Neuronal stem cell (in vitro differentiated cells): ENCODE results near the gene RNF212.
A peak's percentile ranks its signal among the peaks of the same experiment; 100 is the strongest.

Source experiments
- DNase-seq: peaks from one replicate; pipeline ENCODE4 v3.0.0-alpha.2; 2013; ENCODE audit warnings: low spot score
- H2AFZ ChIP-seq: one replicate; pipeline ENCODE4 v1.6.1; 2013; ENCODE audit warnings: mild to moderate bottlenecking, low read length, inconsistent platforms
- H2AK5ac ChIP-seq: 2 replicates; pipeline ENCODE4 v1.6.1; 2013; ENCODE audit warnings: low read depth, mild to moderate bottlenecking, inconsistent platforms, low read length, moderate library complexity, mixed read lengths
- H2BK120ac ChIP-seq: 2 replicates; pipeline ENCODE4 v1.6.1; 2013; ENCODE audit warnings: low read depth, mild to moderate bottlenecking, inconsistent platforms, low read length, moderate library complexity, mixed read lengths
- H2BK12ac ChIP-seq: one replicate; pipeline ENCODE4 v1.6.1; 2013; ENCODE audit warnings: low read length, inconsistent platforms
- H2BK15ac ChIP-seq: 2 replicates; pipeline ENCODE4 v1.6.1; 2013; ENCODE audit warnings: mild to moderate bottlenecking, low read length, inconsistent platforms, mixed read lengths
- H2BK5ac ChIP-seq: one replicate; pipeline ENCODE4 v1.6.1; 2013; ENCODE audit warnings: inconsistent platforms, mild to moderate bottlenecking, low read length, moderate library complexity
- H3K14ac ChIP-seq: one replicate; pipeline ENCODE4 v1.6.1; 2013; ENCODE audit warnings: low read length, inconsistent platforms
- H3K18ac ChIP-seq: 2 replicates; pipeline ENCODE4 v1.6.1; 2013; ENCODE audit warnings: low read length, inconsistent platforms
- H3K23ac ChIP-seq: 2 replicates; pipeline ENCODE4 v1.6.1; 2013; ENCODE audit warnings: low read depth, mild to moderate bottlenecking, mixed read lengths, low read length, inconsistent platforms; ENCODE audit not compliant: poor library complexity
- H3K27ac ChIP-seq: replicated peaks from 3 replicates; pipeline ENCODE4 v1.5.1; 2013; ENCODE audit warnings: low read length, inconsistent platforms
- H3K27me3 ChIP-seq, 3 experiments: 2 replicates each; pipeline ENCODE4 v1.6.1; 2013; ENCODE audit warnings: low read length in 3 of 3, mild to moderate bottlenecking in 2 of 3, inconsistent platforms in 1 of 3, low read depth in 1 of 3, mixed read lengths in 1 of 3, moderate library complexity in 1 of 3; ENCODE audit not compliant: control insufficient read depth in 3 of 3, insufficient read depth in 3 of 3
- H3K36me3 ChIP-seq, 2 donors: replicated peaks in 1 of 2; 2 replicates each; pipeline ENCODE4 v1.6.1; 2013; ENCODE audit warnings: low read length in 2 of 2; ENCODE audit not compliant: control insufficient read depth in 2 of 2, insufficient read depth in 2 of 2
- H3K4ac ChIP-seq: 2 replicates; pipeline ENCODE4 v1.6.1; 2013; ENCODE audit warnings: inconsistent platforms, mild to moderate bottlenecking, low read length, moderate library complexity
- H3K4me1 ChIP-seq, 2 donors: 1 replicate in 1 of 2; 2 replicates in 1 of 2; pipeline ENCODE4 v1.6.1; 2013; ENCODE audit warnings: low read length in 2 of 2, low read depth in 1 of 2; ENCODE audit not compliant: control insufficient read depth in 2 of 2, insufficient read depth in 1 of 2
- H3K4me2 ChIP-seq: one replicate; pipeline ENCODE4 v1.6.1; 2013; ENCODE audit warnings: mild to moderate bottlenecking, low read length, inconsistent platforms; ENCODE audit not compliant: insufficient read depth, poor library complexity, severe bottlenecking
- H3K4me3 ChIP-seq, 2 donors: 2 replicates each; pipeline ENCODE4 v1.5.1; 2013; ENCODE audit warnings: low read length in 2 of 2, mild to moderate bottlenecking in 2 of 2, inconsistent platforms in 1 of 2, moderate library complexity in 1 of 2
- H3K79me1 ChIP-seq: one replicate; pipeline ENCODE4 v1.6.1; 2013; ENCODE audit warnings: low read depth, mild to moderate bottlenecking, inconsistent platforms, low read length, moderate library complexity
- H3K9ac ChIP-seq: one replicate; pipeline ENCODE4 v1.6.1; 2013; ENCODE audit warnings: mild to moderate bottlenecking, low read depth, low read length, inconsistent platforms; ENCODE audit not compliant: poor library complexity
- H3K9me3 ChIP-seq, 2 donors: replicated peaks in 1 of 2; 2 replicates each; pipeline versions ENCODE3 to v1.6.1; 2013; ENCODE audit warnings: low read length in 2 of 2, mild to moderate bottlenecking in 2 of 2, inconsistent platforms in 1 of 2, low read depth in 1 of 2, mixed read lengths in 1 of 2, moderate library complexity in 1 of 2; ENCODE audit not compliant: control insufficient read depth in 2 of 2, insufficient read depth in 1 of 2
- H4K8ac ChIP-seq: one replicate; pipeline ENCODE4 v1.6.1; 2013; ENCODE audit warnings: low read depth, mild to moderate bottlenecking, inconsistent platforms, low read length, moderate library complexity
- H4K91ac ChIP-seq: one replicate; pipeline ENCODE4 v1.6.1; 2013; ENCODE audit warnings: low read length, low read depth, mild to moderate bottlenecking, inconsistent platforms; ENCODE audit not compliant: poor library complexity
- WGBS, 2 donors: extraction: QIAGEN DNeasy Blood & Tissue Kit; methylation state at CpG; one replicate each; pipeline ENCODE4 v1.1.7; 2013; ENCODE audit warnings: missing lambda C conversion rate in 2 of 2, mixed read lengths in 1 of 2; ENCODE audit not compliant: insufficient read length in 2 of 2, insufficient replicate concordance in 1 of 2; ENCODE audit errors: extremely low coverage in 2 of 2; 5-methylcytosine and 5-hydroxymethylcytosine counted together

Gene RNF212

DNA sequence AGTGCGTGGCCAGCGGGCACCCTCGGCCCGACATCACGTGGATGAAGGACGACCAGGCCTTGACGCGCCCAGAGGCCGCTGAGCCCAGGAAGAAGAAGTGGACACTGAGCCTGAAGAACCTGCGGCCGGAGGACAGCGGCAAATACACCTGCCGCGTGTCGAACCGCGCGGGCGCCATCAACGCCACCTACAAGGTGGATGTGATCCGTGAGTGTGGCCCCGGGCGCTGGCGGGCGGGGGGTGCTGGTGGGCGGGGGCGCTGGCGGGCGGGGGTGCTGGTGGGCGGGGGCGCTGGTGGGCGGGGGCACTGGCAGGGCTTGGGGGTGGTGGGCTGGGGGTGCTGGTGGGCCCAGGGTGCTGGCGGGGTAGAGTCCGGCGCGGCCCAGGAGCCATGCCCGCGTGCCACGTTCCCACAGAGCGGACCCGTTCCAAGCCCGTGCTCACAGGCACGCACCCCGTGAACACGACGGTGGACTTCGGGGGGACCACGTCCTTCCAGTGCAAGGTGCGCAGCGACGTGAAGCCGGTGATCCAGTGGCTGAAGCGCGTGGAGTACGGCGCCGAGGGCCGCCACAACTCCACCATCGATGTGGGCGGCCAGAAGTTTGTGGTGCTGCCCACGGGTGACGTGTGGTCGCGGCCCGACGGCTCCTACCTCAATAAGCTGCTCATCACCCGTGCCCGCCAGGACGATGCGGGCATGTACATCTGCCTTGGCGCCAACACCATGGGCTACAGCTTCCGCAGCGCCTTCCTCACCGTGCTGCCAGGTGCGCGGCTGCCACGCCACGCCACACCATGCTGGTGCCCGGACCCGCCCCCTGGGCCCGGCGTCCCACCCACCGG, 89.2 kb downstream of the RNF212 start:
- Histone ChIP-seq H3K36me3 (peaks cover 23 to 33% of the 10 kb centered on the region in 2 donors), H2BK15ac (no peak overlapping the region), H3K14ac (no peak overlapping the region), H3K79me1 (peaks cover 19% of the 10 kb centered on the region), H3K27me3 (no peaks in the 10 kb centered on the region), H2BK5ac (no peak overlapping the region), H3K4me2 (no peak overlapping the region), H3K18ac (no peak overlapping the region), H4K8ac (no peak overlapping the region), H2BK120ac (no peak overlapping the region), H3K9me3 (peaks cover 0 to 11% of the 10 kb centered on the region in 2 donors), H2AFZ (no peak overlapping the region), H3K4ac (no peak overlapping the region), H2BK12ac (no peak overlapping the region), H2AK5ac (no peak overlapping the region), H3K4me1 (peaks cover 12 to 39% of the 10 kb centered on the region in 2 donors), H3K4me3 (no peak overlapping the region), H3K23ac (peak overlapping the region; percentile 91), H3K9ac (no peak overlapping the region), H4K91ac (no peak overlapping the region), H3K27ac (no peak overlapping the region)
- WGBS, 2 donors = no CpG with 5 or more reads among the region's 83 CpGs
- no peak for DNase-seq

GRCh38 chr4:1023075-1023640, 90.2 kb downstream of the RNF212 start:
- Histone ChIP-seq H2BK15ac (no peak overlapping the region), H3K18ac (no peak overlapping the region), H4K91ac (no peak overlapping the region), H3K23ac (no peak overlapping the region), H3K4ac (no peak overlapping the region), H3K14ac (no peak overlapping the region), H3K79me1 (peaks cover 27% of the 10 kb centered on the region), H2BK120ac (no peak overlapping the region), H2BK12ac (no peak overlapping the region), H4K8ac (no peak overlapping the region), H3K4me1 (peaks cover 16 to 42% of the 10 kb centered on the region in 2 donors), H2AK5ac (no peak overlapping the region), H2BK5ac (no peak overlapping the region), H3K27ac (no peak overlapping the region), H3K9me3 (peaks cover 0 to 11% of the 10 kb centered on the region in 2 donors), H2AFZ (no peak overlapping the region), H3K27me3 (no peaks in the 10 kb centered on the region), H3K4me2 (no peak overlapping the region), H3K4me3 (no peak overlapping the region), H3K36me3 (peaks cover 23 to 33% of the 10 kb centered on the region in 2 donors), H3K9ac (no peak overlapping the region)
- WGBS, 2 donors = no CpG with 5 or more reads among the region's 20 CpGs
- no peak for DNase-seq

DNA sequence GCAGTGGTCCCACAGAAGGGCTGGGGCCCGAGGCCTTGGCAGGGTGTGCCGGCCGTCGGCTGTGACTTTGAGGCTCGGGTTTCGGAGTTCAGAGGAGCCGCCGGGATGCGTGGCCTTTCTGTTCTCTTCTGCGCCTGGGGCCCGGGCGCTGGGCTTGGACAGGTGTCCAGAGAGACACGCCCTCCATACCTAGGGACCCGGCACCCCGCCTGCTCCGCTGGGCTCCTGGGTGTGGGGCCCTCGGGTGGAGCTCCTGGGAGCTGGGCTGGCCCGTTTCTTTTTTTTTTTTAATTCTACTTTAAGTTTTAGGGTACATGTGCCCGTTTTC, 90.7 kb downstream of the RNF212 start:
- peaks cover 0 to 11% of the 10 kb centered on the region in 2 donors for H3K9me3 ChIP-seq
- peaks cover 31% of the 10 kb centered on the region for H3K79me1 ChIP-seq
- no peak overlapping the region for H3K4me2 ChIP-seq
- no peak overlapping the region for H3K4ac ChIP-seq
- DNase-seq = no peak
- no peak overlapping the region for H3K9ac ChIP-seq
- H3K27ac ChIP-seq = no peak overlapping the region
- no peak overlapping the region for H2AK5ac ChIP-seq
- no peak overlapping the region for H2BK15ac ChIP-seq
- no peak overlapping the region for H2BK120ac ChIP-seq
- H3K4me1 ChIP-seq = peaks cover 21 to 42% of the 10 kb centered on the region in 2 donors
- H2BK5ac ChIP-seq = no peak overlapping the region
- no peaks in the 10 kb centered on the region for H3K27me3 ChIP-seq
- H3K4me3 ChIP-seq = no peak overlapping the region
- no CpG with 5 or more reads among the region's 19 CpGs for WGBS, 2 donors
- H2BK12ac ChIP-seq = no peak overlapping the region
- peaks cover 23 to 33% of the 10 kb centered on the region in 2 donors for H3K36me3 ChIP-seq
- no peak overlapping the region for H4K91ac ChIP-seq
- H3K14ac ChIP-seq = no peak overlapping the region
- no peak overlapping the region for H3K23ac ChIP-seq
- H4K8ac ChIP-seq = no peak overlapping the region
- no peak overlapping the region for H3K18ac ChIP-seq
- no peak overlapping the region for H2AFZ ChIP-seq

DNA sequence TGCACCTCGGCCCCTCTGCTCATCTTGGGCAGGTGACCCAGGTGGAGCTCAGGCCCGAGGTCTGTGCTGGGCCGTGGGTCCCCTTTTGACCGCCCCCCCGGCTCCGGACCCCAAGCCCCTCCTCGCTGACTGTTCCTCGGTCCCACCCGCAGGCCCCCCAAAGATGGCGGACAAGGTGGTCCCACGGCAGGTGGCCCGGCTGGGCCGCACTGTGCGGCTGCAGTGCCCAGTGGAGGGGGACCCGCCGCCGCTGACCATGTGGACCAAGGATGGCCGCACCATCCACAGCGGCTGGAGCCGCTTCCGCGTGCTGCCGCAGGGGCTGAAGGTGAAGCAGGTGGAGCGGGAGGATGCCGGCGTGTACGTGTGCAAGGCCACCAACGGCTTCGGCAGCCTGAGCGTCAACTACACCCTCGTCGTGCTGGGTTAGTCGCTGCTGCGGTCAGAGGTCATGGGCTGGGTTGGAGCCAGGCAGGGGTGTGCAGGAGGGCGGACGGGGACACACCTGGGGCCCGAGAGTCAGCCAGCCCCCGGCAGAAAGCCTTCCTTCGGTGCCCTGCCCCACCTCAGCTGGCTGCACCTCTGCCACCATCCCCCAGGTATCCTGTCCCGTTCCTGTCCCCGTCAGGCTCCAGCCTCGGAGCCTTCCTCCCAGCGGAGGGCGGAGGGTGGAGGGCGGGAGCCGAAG, 91.2 kb downstream of the RNF212 start:
- H4K8ac ChIP-seq = no peak overlapping the region
- peaks cover 36% of the 10 kb centered on the region for H3K79me1 ChIP-seq
- no peak overlapping the region for H3K23ac ChIP-seq
- H2BK15ac ChIP-seq = no peak overlapping the region
- H2AFZ ChIP-seq = no peak overlapping the region
- H3K14ac ChIP-seq = peak overlapping the region; percentile 56
- DNase-seq = no peak
- peaks cover 23 to 33% of the 10 kb centered on the region in 2 donors for H3K36me3 ChIP-seq
- H3K9me3 ChIP-seq = peaks cover 0 to 11% of the 10 kb centered on the region in 2 donors
- no peaks in the 10 kb centered on the region for H3K27me3 ChIP-seq
- H2BK12ac ChIP-seq = peak overlapping the region; percentile 41
- no peak overlapping the region for H3K27ac ChIP-seq
- no CpG with 5 or more reads among the region's 46 CpGs for WGBS, 2 donors
- H3K4me2 ChIP-seq = no peak overlapping the region
- H3K4me1 ChIP-seq = peaks cover 26 to 42% of the 10 kb centered on the region in 2 donors
- H2BK5ac ChIP-seq = no peak overlapping the region
- H3K4me3 ChIP-seq = no peak overlapping the region
- H2AK5ac ChIP-seq = peak overlapping the region; percentile 61
- H2BK120ac ChIP-seq = no peak overlapping the region
- no peak overlapping the region for H4K91ac ChIP-seq
- H3K4ac ChIP-seq = no peak overlapping the region
- H3K18ac ChIP-seq = peak overlapping the region; percentile 38
- no peak overlapping the region for H3K9ac ChIP-seq
